GM19324 (cell line): ENCODE results near the gene ELMO3.

Source experiments
- ATAC-seq: cut with Tn5 transposase; IDR thresholded peaks from one replicate; pipeline ENCODE4 v1.9.1; 2021; ENCODE audit warnings: mild to moderate bottlenecking, moderate library complexity; ENCODE audit not compliant: unreplicated experiment, low FRiP score

ELMO3 gene

DNA sequence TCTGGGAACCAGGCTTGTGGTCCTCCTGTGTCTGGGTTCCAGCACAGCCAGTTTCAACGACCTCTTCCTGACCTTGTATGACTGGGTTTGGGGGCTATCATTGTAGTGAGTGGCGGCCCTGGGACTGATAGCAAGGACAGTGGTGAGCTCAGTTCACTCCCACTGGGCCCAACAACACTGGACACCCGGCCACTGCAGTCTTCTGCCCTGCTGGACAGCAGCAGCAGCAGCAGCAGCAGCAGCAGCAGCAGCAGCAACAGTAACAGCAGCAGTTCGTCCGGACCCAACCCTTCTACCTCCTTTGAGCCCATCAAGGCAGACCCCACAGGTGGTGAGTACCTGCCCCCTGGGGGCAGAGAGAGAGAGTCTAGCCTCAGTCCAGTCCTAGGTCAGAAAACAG lies 3.3 kb upstream of the ELMO3 start:
- no peak for ATAC-seq

DNA sequence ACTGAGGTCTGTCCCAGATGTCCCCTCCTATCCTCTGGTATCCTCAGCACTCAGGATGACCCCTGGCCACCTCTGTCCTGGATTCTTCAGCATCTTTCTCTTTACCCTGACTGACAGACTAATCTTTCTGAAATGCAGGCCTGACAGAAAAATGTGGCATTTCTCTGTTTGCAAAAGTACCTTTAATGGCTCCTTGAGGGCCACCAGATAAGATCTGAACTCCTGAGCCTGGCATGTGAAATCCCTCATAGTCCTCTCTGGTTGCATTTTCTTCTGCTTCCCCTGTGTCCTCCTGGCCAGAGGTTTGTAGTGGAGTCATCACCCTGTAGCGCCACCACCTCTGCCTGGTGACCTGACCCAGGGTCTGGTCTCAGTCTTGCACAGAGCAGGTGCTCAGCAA lies 2.0 kb upstream of the ELMO3 start:
- no peak for ATAC-seq

DNA sequence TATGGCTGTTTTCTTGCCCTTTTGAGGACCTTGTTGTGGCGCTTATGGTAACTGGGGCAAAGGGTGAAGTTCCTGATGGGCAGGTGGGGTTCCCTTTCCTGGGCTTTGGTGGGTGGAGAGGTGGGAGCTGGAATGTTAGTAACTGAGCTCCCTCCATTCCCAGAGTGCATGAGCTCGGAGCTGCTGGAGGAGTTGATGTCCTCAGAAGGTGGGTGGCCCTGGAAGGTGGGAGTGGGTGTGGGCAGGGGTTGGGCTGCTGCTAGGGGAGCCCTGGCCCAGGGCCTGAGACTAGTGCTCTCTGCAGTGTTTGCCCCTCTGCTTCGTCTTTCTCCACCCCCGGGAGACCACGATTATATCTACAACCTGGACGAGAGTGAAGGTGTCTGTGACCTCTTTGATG lies 1.2 kb upstream of the ELMO3 start:
- ATAC-seq = no peak

DNA sequence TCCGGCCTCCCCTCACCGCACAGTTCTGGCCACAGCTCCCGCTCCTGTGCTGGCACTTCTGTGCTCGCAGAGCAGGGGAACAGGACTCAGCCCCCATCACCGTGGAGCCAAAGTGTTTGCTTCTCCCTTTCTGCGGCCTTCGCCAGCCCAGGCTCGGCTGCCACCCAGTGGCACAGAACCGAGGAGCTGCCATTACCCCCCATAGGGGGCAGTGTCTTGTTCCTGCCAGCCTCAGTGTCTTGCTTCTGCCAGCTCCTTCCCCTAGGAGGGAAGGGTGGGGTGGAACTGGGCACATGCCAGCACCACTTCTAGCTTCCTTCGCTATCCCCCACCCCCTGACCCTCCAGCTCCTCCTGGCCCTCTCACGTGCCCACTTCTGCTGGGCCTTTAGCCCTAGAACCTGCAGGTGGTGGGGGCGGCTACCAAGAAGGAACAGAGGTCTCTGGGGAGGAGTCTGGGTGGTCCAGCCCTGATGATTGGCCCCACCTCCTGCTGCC lies 645 bp upstream of the ELMO3 start:
- ATAC-seq = no peak

DNA sequence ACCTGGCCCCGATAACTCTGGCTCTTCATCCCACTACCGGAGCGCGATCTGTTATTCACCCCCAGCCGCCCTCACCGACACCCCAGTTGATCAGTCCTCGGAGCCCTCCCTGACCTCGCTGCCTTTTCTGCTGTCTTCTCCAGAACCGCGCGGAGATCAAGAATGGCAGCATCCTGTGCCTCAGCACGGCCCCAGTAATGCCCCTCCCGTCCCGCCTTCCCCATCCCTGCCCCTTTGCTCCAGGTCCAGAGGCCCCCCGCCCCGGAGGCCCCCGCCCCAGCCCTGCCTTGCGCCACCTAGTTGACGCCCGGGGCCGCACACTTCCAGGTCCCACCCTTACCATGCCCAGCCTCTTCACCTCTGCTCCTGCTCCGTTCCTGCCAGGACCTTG lies 872 bp downstream of the ELMO3 start:
- no peak for ATAC-seq

DNA sequence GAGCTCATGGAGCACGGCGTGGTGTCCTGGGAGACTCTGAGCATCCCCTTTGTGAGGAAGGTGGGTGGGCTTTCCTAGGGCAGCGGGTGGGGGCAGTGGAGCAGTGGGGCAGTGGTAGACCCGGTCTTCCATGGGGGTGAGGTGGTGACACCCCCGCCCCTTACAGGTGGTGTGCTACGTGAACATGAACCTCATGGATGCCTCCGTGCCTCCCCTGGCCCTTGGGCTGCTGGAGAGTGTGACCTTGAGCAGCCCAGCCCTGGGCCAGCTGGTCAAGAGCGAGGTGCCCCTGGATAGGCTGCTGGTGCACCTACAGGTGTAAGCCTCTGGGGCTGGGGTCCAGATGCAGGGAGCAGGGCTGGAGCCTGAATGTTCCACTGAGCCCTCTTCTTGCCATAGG lies 1.6 kb downstream of the ELMO3 start:
- no peak for ATAC-seq

DNA sequence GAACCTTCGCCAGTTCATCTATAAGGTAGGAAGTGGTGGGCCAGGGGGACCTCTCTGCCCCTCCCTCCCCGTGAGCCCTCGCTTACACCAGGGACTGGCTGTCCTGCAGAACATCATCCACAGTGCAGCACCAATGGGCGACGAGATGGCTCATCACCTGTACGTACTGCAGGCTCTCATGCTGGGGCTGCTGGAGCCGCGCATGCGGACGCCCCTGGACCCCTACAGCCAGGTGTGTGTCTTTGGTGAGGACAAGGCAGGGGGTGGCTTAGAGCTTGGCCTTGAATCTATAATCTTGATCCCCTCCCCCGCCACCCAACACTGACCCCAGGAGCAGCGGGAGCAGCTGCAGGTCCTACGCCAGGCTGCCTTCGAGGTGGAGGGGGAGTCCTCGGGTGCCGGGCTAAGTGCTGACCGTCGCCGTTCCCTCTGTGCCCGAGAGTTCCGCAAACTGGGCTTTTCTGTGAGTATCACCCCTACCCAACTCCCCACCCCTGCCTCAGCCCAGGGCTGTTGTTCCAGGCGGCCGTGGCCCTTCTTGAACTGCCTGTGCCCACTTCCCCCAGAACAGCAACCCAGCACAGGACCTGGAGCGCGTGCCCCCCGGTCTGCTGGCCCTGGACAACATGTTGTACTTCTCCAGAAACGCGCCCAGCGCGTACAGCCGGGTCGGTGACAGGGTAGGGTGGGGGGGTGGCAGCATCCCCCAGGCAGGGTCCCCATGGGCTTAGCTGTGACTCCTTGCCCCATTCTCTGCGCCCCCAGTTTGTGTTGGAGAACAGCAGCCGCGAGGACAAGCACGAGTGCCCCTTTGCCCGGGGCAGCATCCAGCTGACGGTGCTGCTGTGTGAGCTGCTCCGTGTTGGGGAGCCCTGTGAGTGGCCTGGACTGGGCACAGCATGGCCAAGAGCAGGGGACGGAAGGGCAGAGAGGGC lies 2.7 kb downstream of the ELMO3 start:
- ATAC-seq = no peak

DNA sequence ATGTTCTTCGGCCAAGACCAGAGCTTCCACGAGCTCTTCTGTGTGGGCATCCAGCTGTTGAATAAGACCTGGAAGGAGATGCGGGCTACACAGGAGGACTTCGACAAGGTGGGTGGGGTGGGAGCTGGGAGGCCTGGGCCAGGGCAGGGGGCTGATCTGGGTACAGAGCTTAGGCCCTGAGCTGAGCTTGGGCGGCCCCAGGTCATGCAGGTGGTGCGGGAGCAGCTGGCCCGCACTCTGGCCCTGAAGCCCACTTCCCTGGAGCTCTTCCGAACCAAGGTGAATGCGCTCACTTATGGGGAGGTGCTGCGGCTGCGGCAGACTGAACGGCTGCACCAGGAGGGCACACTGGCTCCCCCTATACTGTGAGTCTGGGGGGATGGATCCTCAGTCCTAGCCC lies 3.5 kb downstream of the ELMO3 start:
- ATAC-seq = no peak

DNA sequence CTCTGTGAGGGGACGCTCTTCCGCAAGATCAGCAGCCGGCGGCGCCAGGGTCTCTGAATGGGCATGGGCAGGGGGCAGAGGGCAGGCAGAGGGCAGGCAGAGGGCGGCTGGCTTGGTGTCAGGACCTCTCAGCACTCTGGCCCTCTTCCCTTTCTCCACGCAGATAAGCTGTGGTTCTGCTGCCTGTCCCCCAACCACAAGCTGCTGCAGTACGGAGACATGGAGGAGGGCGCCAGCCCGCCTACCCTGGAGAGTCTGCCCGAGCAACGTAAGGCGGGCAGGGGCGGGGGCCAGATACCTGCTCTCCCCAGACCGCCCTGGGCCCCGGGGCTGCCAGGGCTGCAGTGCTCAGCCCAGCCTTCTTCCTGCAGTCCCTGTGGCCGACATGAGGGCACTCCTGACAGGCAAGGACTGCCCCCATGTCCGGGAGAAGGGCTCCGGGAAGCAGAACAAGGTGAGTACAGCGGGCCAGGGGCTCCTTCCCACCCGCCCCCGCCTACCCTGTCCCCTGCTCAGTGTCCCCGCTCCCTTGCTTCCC lies 4.1 kb downstream of the ELMO3 start:
- ATAC-seq = no peak

DNA sequence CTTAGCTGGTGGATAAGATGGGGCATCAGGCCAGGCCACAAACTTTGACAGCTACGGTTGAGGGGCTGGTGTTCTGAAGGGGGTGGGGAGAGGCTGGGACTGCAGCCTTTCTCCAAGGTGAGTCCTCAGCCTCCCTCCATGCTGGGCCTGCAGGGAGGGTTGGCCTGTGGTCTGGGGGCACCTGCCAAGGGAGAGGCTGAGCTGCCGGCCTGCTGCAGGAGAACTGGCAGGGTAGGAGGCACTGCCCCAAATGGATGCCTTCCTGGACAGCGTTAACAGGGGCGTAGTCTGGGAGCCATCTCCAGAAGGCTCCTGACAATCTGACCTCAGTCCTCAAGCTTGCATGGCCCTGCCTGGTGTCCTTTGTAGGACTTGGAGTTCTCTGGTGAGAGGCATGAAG lies 5.1 kb downstream of the ELMO3 start:
- no peak for ATAC-seq

DNA sequence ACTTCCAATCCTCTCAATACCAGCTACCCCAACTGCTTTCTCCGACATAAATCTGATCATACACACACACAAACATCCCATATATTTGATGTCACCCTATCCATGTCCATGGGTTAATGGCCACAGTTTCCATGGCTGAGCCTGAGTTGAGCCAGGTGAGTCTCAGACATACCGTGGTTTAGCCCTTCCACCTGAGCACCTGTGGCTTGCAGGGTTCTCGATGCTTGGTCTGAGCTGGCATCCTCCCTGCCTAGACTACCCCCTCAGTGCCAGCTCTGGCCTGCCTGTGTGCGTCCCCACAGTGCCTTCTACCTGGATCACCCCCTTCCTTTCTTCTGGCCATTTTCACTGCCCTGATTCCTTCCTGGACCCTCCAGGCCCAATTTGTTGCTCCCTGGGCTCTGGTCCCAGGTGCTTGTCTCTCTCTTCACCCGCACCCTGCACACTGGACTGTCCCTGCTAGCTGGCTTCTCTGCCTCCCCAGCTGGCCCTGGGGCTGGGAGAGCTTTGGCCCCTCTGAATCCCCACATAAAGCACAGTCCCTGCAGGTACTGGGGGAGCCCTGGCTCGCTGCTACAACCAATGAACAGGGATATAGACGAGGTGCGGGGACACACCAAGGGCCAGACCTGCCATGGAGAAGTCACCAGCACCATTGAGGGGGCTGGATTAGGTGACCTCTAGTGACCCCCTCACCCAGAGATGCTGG lies 7.4 kb downstream of the ELMO3 start:
- ATAC-seq = no peak

DNA sequence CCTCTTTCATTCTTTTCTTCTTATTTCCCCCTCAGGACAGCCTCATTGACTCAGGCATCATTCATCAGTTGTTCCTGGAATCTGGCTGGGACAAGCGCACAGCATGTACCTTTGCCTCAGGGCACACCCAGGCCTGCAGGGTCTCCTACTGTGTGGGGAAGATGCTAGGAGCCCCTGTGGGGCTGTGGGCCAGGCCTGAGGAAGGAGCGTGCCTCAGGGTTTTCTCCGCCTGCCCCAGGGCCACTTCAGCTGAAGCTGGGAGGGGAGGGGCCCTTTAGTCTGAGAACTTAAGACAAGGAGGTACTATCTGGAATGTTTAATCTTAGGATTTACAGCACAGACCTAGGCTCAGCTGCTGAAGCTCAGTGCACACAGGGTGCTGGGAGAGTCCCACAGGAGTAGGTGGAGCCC lies 7.9 kb downstream of the ELMO3 start:
- no peak for ATAC-seq

DNA sequence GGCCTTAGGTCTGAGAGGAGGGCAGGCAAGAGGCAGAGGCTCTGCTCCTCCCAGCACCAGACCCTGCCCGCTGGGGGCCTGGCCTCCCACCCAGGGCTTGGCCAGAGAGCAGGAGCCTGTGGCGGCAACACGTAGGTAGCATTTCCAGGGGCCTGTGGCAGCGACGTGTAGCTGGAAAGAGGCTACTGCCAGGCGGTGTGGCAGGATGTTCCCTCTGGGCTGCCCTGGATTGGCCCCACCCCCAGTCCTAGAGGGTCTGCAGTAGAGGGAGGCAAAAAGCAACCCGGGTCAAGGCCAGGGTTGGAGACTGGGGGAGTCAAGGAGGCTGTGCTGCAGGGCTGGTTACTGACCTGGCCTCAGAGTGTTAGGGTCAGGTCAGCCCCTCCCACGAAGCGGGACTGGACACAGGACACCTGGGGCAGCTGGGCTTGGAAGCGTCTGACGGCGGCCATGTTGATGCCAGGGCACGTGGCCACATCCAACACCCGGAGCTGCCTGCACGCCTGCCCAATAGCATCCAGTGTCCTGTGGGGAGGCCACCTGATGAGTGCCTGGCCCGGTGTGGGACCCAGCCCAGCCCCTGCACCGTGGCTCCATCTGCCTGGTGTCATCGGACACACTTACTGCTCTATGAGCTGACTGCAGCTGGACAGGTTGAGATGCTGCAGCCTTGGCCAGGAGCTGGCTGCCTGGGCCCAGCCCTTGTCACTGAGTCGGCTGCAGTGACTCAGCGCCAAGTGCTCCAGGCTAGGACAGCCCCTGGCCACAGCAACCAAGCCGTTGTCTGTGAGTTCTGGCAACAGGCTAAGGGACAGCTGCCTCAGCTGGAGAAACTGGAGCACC lies 8.5 kb downstream of the ELMO3 start:
- no peak for ATAC-seq

DNA sequence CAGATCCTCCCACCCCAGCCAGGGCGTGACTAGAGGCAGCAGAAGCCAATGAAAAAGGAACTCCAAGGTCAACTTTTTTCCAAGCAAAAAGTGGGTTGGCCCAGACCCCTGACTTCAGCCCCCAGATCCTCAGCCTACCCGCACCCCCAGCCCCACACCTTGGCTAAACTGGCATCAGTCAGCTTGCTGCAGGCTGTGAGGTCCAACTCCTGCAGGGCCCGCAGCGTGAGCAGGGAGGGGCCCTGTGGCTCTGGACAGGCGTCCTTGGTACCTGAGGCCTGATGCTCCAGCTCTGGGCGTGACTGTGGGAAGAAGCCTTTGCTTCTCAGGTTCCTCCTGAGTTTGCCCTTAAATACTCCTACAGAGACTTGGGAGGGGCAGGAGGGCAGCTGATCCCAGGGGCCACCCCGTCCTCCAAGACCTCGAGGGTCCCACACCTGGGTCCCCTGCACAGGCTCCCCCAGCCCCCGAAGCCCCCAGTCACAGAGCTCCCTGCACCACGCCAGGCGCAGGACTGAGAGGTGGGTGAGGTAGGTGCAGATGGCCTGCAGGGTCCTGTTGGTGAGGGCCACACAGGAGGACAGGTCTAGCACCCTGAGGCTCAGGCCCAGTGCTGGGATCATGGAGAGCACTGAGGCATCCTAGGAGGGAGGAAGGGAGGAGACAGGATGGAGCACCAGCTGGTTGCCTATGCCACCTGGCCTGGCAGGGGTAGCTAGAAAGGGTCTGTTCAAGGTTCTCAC lies 9.4 kb downstream of the ELMO3 start:
- no peak for ATAC-seq

DNA sequence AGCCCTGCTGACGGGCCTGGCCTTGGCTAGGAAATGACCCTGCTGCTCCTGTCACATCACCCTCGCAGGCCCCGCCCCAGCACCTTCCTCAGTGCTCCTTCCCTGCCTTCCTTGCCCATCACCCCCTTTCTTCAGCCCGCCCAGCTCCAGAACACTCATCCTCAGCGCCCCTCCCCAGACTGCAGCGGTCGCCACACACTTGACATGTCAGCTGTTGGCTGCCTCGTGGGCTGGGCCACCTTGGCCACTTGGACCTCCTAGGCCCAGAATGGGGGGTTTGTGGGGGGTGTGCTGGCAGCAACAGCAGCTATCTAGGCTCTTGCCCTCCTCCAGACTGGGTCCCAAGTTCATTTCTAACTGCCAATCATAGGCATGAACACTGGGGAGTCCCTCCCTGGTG lies 10.6 kb downstream of the ELMO3 start:
- ATAC-seq = no peak

DNA sequence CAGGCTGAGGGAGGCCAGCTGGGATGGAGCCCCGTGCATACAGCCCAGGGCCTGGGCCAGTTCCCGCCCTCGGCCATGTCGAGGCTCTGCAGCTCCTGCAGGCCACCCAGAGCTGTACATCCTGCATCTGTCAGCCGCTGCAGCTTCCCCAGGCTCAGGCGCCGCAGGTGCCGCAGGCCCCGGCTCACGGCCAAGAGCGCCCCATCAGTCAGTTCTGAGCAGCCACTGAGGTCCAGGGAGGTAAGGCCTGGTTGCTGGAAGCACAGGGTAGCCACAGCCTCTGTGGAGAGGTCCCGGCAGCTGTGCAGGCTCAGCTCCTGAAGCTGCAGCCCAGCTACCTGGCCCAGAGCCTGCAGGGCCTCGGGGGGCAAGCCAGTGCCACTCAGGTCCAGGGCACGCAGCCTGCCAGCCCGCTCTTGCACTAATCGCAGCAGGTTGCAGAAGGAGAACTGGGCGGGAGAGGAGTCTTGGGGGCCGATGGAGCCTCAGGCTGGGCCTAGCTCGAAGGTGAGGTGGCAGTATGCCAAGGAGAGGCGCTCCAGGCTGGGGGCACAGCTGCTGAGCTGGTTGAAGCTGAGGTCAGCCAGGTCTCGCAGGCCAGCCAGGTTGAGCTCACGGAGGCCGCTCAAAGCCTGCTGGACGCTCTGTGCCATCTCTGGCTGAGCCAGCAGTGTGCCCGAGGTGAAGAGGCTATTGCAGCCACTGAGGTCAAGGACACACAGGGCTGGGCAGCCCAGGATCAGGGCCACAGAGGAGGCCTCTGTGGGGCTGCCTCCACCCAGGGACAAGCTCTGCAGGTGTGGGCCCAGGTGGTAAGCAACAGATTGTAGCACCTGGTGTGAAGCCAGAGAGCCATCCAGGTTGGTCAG lies 11.4 kb downstream of the ELMO3 start:
- no peak for ATAC-seq

DNA sequence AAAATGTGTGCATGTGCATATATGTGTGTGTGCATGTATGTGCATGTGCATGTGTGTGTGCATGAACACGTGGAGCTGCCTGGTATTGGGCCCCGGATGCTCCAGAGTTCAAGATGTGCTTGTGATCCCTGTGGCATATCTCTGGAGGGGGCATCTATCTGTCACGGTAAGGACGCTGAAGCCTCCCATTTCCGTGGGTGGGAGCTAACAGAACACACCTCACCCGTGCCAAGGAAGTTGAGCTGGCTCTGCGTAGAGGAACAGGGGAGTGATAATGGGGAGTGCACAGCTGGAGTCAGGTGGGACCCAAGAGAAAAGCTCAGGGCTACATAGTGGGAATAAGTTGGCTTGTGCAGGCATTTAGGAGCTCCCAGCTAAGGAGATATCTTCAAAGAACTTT lies 12.7 kb downstream of the ELMO3 start:
- ATAC-seq = no peak

DNA sequence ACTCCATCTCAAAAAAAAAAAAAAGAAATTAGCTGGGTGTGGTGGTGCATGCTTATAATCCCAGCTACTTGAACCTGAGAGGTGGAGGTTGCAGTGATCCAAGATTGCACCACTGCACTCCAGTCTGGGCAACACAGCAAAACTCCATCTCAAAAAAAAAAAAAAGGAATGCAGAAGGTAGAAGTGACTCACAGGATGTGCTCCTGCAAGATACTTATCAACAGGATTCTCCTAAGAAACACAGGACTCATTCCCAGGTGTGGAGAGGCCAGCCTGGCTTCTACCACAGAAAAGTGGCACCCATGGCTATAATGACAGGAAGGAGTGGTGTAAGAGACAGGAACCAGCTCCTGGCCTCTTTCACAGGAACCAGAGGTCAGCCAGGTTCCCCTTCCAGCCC lies 13.8 kb downstream of the ELMO3 start:
- no peak for ATAC-seq
